ENCODE data around the gene HRAS. TPM values are rescaled to one million over a fixed set of nuclear protein-coding genes. Genes with fewer than 3 reads are reported as not detected.
A peak's percentile ranks its signal among the peaks of the same experiment; 100 is the strongest.

Gene HRAS
- total and polyA plus RNA-seq, 2 of the 13 experiments (the other 11 are each of a cell fraction or from before 2014, with no cell fraction given) = 32.9 to 50.0 TPM

GRCh38 chr11:538431-539051 is 3.2 kb upstream of the HRAS start (continued):
- TF ChIP-seq ZNF564 (CRISPR knock-in tag; IDR thresholded peaks at IDR 0.05) (no peak), ZNF225 (CRISPR knock-in tag; IDR thresholded peaks at IDR 0.05) (0 out of 2 replicates have a peak, but pooled peaks have one; percentile 35), ETV5 (CRISPR knock-in tag; IDR thresholded peaks at IDR 0.05; ENCODE audit: borderline replicate concordance) (no peak), MTERF4 (CRISPR knock-in tag; IDR thresholded peaks at IDR 0.05) (no peak), ZNF7 (CRISPR knock-in tag; IDR thresholded peaks at IDR 0.05) (no peak), HNF4A (CRISPR knock-in tag; IDR thresholded peaks at IDR 0.05) (no peak), HNRNPUL1 (IDR thresholded peaks at IDR 0.05; ENCODE audit: low read depth, low read length) (no peak), FOXA3 (CRISPR knock-in tag; IDR thresholded peaks at IDR 0.05) (peak; percentile 17; the same call in 1 of the 2 replicates), NR3C1 (CRISPR knock-in tag; IDR thresholded peaks at IDR 0.05) (no peak), ZNF788 (CRISPR knock-in tag; IDR thresholded peaks at IDR 0.05; ENCODE audit: borderline replicate concordance) (no peak), ZBTB14 (CRISPR knock-in tag; IDR thresholded peaks at IDR 0.05) (no peak), SCMH1 (CRISPR knock-in tag; IDR thresholded peaks at IDR 0.05; ENCODE audit: borderline replicate concordance) (no peak), HMG20B (CRISPR knock-in tag; conservative IDR thresholded peaks at IDR 0.05) (no peak), DZIP1 (CRISPR knock-in tag; IDR thresholded peaks at IDR 0.05) (0 out of 2 replicates have a peak, but pooled peaks have one; percentile 56), HMG20A (CRISPR knock-in tag; IDR thresholded peaks at IDR 0.05; ENCODE audit: borderline replicate concordance) (no peak), TFE3 (CRISPR knock-in tag; IDR thresholded peaks at IDR 0.05) (0 out of 2 replicates have a peak, but pooled peaks have one; percentile 26), ZFP91 (CRISPR knock-in tag; IDR thresholded peaks at IDR 0.05; ENCODE audit: borderline replicate concordance) (no peak), E2F5 (CRISPR knock-in tag; conservative IDR thresholded peaks at IDR 0.05) (no peak), BRF2 (CRISPR knock-in tag; IDR thresholded peaks at IDR 0.05) (no peak)
